Amniotic epithelial cell (primary cell): ENCODE results near the gene NXPH1.
A peak's percentile ranks its signal among the peaks of the same experiment; 100 is the strongest.

Experiments
- DNase-seq: peaks from one replicate; pipeline ENCODE4 v3.0.0-alpha.2; 2010; ENCODE audit warnings: low read depth

Gene NXPH1

GRCh38 chr7:8436965-8437364 lies 3.6 kb downstream of the NXPH1 start:
- DNase-seq: peak; percentile 2

GRCh38 chr7:8437606-8438005 lies 4.2 kb downstream of the NXPH1 start:
- no peak for DNase-seq

DNA sequence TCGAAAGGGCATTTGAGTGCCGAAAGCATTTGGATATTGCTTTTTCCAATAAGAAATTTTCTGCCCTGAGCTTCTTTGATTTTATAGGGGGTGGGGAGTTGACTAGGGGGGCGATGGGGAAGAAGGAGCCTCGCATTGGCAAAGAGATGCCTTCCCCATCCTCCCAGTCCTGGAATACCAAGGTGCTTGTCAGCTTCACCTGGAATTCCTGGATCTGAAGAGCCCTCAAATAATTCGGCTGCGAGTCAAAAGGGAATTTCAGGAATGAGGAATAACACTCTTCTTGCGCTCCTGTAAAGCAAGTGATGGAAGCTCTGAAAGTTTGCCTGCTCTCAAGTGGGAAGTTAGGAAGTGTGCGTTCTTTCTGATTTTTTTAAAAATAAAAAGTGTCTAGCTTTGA lies 7.3 kb downstream of the NXPH1 start:
- no peak for DNase-seq

GRCh38 chr7:8441106-8441965 lies 7.9 kb downstream of the NXPH1 start:
- DNase-seq: no peak

DNA sequence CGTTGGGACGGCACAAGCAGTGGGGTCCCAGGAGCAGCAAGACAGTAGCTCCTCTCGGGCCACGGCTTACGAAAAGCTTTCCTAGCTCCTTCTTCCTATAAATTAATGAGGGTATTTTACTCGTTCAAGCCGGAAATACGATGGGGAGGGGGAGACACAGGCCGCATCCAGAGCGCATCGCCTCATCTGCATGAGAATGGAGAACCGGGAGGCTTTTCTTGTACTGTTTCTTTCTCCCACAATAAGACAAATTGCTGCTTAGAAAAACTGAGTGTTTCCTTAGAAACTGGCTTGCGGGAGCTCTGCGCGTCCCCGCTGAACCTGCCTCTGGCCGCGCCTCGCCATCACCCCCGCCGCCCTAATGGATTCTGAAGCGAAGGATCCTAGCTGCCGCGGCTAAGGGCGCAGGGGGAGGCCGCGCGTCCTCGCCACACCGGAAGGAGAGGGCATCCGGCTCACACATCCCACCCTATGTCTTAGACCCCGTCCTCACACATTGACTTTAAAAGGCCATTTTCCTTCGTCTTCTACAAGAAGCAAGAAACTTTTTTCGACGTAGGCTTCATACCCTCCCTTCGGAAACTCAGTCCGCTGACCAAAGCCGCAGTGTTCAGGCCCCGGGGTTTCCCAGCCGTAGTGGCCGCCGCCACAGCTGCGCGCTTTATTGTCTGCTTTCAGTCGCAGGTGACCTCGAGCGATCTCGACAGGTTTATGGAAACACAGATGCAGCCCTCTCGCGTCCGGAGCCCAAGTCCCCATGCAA lies 8.8 kb downstream of the NXPH1 start:
- no peak for DNase-seq

- DNase-seq: peak; percentile 5
Measured at GRCh38 chr7:8442814-8443304, 9.4 kb downstream of the NXPH1 start.

DNA sequence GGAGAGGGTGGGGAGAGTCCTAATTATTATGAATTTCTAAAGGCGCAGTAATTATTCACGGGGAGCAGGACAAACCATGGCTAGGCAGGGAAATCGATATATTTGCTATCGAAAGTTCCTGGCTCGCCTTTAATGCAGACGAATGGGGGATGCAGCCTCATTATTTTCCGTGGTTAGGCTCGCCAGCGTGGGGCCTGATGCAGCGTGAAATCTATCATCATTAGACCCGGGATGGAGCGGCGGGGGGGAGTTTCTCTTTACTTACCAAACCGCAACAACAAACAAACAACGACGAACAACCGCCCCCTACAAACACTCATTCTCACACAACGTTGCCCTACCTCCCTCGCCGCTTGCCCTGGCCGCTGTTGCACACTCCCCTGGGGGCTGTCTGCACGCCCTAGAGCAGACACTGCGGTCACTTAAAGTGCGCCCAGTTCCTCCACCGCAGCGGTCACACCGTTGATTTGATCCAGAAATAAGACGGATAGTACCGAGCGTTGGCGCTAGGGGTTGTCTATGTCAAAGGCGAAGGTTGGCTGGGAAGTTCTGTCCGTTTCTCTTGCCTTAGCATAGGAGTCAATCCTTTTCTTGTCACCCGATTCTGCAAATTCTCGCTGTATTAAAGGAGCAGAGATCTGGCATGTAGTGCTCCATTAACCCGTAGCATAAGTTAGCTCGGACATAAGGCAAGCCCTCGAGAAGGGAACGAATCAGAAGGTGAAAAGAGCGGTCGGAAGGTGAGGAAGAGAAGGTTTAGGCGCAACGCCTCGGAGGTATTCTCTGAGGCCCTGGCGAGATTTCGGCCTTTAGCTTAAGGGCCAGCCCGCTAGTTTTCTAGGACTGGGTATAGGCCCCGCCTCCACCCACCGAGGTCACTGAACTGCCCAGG lies 10.4 kb downstream of the NXPH1 start:
- no peak for DNase-seq

DNA sequence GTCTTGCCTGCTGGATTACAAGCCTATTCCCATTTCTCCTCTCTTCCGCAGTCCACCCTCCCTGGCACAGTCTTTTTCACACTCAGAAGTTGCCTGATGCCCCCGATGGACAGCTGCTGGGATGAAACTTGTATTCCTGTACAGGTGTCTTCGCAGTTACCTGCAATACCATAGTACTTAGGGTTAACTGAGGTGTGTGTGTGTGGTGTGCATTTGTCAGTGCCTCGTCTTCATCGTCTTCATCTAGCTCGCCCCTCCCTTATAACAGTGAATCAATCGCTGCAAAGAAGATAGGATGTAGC lies 11.0 kb downstream of the NXPH1 start:
- DNase-seq: no peak

DNA sequence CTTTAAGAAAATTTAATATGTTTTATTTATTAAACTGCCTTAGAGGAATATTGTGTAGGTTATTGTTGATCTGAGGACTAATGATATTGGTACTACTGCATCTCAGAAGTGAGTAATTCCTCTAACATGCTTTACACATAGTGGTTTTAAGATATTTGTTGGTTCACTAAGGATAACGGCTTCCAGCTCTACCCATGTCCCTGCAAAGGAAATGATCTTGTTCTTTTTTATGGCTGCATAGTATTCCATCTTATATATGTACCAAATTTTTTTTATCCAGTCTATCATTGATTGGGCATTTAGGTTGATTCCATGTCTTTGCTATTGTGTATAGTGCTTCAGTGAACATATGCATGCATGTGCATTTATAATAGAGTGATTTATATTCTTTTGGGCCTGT lies 20.1 kb downstream of the NXPH1 start:
- no peak for DNase-seq

- no peak for DNase-seq
Measured at GRCh38 chr7:8455426-8455825, 22.0 kb downstream of the NXPH1 start.

DNA sequence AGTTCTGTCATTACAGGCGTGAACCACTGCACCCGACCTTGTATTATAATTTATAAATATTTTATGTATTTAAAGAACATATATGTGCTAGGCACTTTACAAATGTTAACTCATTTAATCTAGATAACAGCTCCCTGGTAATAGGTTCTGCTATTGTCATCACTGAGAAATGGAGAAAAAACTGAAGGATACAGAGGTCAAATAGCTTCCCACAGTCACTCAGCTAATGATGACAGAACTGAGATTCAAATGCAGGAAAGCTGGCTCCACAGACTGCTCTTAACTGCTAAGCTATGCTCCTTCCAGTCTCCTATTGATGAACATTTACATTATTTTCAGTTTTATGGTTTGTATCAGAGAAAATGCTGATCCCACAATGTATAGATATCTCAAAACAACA lies 28.9 kb downstream of the NXPH1 start:
- no peak for DNase-seq

DNA sequence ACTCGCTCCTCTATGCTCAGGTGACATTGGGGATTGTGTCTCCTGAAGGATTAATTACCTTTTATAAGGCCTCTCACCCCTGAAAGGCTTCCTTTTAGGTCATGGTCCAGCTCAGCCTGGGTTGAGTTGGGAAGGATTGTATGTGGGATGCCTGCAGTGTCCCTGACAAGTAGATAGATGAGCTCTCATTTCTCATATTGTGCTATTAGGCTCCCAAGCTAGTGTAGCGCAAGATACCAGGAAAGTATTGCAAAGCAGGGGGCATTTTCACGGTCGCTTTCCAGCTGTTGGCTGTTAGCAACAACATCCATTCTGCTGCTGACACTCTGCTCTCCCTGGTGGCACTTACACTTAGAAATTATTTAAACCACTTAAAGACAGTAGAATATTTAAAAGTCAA lies 31.9 kb downstream of the NXPH1 start:
- DNase-seq: no peak

DNA sequence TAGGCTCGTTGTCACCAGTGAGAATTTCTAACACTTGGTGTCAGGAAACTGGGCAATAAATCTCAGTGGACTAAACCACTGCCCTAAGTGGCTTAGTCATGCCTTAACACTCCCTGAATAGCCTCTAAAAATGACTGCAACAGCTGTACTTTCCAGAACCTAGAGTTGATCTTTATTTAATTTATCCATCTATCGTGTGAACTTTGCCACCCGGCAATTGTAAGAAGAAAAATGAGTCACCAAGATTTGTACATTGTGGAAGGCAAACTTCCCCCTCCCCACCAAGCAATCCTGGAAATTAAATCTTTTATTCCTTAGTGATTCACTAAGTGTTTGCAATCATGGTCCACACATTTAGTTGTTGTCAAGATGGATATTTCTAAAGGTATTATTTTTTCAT lies 47.1 kb downstream of the NXPH1 start:
- no peak for DNase-seq

DNA sequence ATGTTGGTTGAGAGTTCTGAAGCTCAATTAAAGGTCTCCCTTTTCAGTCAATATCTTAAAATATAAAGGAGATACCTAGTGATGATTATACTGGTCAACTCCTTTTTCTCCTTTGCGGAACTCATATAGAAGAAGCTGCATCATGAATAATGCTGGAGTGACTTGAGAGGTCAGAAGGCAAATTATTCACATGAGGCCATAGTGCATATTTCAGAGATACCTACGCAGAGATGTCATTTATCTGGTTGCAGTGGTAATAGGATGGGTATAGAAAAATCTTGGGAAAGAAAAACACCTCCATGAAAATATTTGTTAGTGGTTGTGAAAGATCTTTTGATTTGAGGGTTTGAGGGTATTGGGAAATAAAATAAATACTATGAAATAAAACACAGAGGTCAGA lies 47.7 kb downstream of the NXPH1 start:
- no peak for DNase-seq

DNA sequence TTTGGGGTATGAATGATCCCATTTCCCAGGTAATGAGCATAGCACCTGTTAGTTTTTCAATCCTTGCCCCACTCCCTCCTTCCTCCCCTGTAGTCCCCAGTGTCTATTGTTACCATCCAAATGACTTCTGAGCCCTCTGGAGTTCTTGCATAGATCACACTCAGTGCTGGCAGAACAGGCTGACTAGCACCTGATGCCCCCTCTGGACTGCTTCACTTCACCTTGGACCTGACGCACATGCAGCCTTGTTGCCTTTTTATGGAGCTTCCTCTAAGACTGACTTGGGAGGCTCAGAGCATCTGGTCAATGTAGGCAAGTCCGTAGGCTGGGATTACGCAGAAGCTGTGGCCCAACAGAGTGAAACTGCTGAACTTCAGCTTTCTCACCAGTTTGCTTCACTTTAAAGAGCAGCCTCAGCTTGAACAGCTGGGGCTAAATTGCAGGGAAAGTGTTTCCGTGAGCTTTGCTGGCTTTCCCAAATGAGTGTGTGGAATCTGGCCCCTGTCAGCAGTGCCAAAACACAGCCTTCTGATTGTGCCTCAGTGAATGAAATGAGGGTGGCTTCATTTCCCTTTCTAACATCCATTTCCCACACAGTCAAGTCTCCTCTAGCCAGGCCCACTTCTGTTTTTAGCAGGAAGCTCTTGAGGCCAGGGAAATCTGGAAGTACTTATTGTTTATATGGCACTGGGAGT lies 48.5 kb downstream of the NXPH1 start:
- no peak for DNase-seq

DNA sequence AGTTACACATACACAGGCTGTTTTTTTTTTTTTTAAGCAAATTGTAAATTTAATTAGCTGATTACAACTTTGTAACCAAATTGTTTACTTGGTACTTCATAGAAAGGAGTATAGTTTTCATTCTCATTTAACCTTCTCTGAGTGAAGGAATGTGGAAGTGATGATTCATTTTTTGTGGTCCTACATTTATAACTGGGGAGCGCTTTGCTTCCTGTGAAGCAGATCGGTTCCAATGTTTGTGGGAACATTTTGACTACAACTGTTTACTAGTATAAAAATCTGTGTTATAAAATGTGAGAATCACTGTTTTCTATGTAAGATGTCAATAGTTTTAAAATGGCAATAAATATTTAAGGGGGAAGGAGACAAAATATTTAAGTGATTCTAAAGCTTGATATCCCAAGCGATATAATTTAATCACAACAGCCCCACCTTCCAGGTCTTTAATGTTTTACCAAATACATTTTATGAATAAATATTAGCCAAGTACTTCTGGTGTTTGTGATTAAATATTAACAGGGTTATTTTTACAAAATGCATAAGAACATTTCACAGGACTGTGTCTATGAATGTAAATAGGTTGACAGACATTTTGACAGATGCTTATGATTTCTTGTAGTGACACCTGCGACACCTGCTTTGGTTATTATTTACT lies 57.1 kb downstream of the NXPH1 start:
- DNase-seq: no peak

DNA sequence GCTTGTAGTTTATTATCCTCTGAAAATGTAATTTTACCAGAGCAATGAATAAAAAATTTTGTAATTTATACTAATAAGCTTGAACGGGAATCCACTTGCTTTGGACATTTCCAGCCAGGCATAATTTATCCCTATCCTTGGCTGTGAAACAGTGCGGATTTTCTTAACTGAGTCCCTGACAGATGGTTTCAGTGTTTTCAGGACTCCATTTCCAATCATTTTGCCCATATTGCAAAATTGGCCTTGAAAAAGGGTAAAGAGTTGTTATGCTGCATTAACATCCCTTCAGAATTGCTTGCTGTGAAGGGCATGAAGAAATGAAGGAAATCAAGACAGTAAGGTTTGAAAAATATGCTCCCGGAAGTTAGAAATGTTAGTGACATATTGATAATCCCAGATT lies 57.7 kb downstream of the NXPH1 start:
- no peak for DNase-seq

- DNase-seq: no peak
Measured at GRCh38 chr7:8491544-8492489, 58.4 kb downstream of the NXPH1 start.

GRCh38 chr7:8499128-8499527 lies 65.7 kb downstream of the NXPH1 start:
- no peak for DNase-seq

DNA sequence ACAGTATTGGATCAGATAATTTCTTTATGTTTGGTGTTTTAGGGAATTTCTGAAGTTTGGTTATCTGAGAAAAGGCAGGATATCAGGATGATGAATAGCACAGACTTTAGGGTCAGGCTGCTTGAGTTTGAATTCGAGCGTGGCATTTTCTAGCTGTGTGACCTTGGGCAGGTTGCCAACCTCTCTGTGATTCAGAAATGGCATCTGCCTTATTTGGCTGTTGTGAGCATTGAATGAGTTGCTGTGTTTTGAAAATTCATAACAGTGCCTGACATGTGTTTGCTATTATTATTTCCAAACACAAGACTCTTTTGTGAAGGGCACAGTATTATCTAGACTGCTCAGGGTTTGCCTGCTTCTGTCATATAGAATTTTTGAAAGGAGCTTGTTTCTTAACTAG lies 66.9 kb downstream of the NXPH1 start:
- no peak for DNase-seq
